Fibroblast of villous mesenchyme (primary cell): Measurements from ENCODE around the gene INA. TPM values are rescaled to one million over a fixed set of nuclear protein-coding genes. Genes with fewer than 3 reads are reported as not detected.

Experiments used
- small RNA-seq: library from RNA; depleted of rRNA; stranded (forward); fragments of <200 nt; gene quantifications from one replicate; pipeline ENCODE3, GENCODE V24; 2012
- total RNA-seq: library from RNA; depleted of rRNA; stranded (reverse); fragments of >200 nt; gene quantifications from 2 replicates; pipeline ENCODE4 v1.2.3, GENCODE V29; 2012

Gene INA
- total RNA-seq, 1 donor, result 1.7 TPM

Small RNA genes lying within 50 kb of the gene (small RNA-seq; reads per million reads assigned to genes)
- not detected for gene RNU11-3P

Other genes with a start within 250 kb of the INA start
- gene NT5C2, start 83.9 kb upstream of the INA start, total RNA-seq, result 64.4 and 92.0 TPM in 2 replicates
- 0.32 and 0.43 TPM in 2 replicates for gene RPEL1, start 31.3 kb upstream of the INA start, total RNA-seq
- gene PCGF6, start 74.0 kb downstream of the INA start, total RNA-seq, result 10.4 and 17.1 TPM in 2 replicates
- gene TAF5, start 90.8 kb downstream of the INA start, total RNA-seq, result 4.2 and 5.6 TPM in 2 replicates
- gene ATP5MK, start 119.3 kb downstream of the INA start, total RNA-seq, result 175 and 217 TPM in 2 replicates
- 28.7 and 36.3 TPM in 2 replicates for gene PDCD11, start 119.5 kb downstream of the INA start, total RNA-seq
- gene CALHM2, start 175.2 kb downstream of the INA start, total RNA-seq, result 19.6 and 32.4 TPM in 2 replicates
- not detected in 2 replicates for gene CALHM1, start 181.8 kb downstream of the INA start, total RNA-seq
- under 0.01 TPM in 2 replicates for gene CALHM3, start 202.1 kb downstream of the INA start, total RNA-seq
- under 0.01 TPM in 2 replicates for gene NEURL1, start 216.6 kb downstream of the INA start, total RNA-seq